PC-3 (cell line): ENCODE data around the gene HOXD10.

Source experiments
- CTCF ChIP-seq: fragments of 300-600 bp; sonication (generic); conservative IDR thresholded peaks from 2 replicates; pipeline ENCODE4 v1.5.1; 2017; ENCODE audit warnings: antibody characterized with exemption, low read depth, mild to moderate bottlenecking, low read length
- EZH2 ChIP-seq: fragments of 300-600 bp; sonication (generic); IDR thresholded peaks from one replicate; pipeline ENCODE4 v1.6.1; 2017; ENCODE audit warnings: antibody characterized with exemption, mild to moderate bottlenecking, low read length; ENCODE audit not compliant: unreplicated experiment
- EZH2phosphoT487 ChIP-seq: fragments of 300-600 bp; sonication (generic); IDR thresholded peaks from 2 replicates; pipeline ENCODE4 v1.6.1; 2018; ENCODE audit warnings: mild to moderate bottlenecking, antibody characterized with exemption, low read length, borderline replicate concordance

- TF ChIP-seq CTCF (no peak), EZH2phosphoT487 (no peak), EZH2 (no peak)
Observed at GRCh38 chr2:176128982-176129796, 12.6 kb downstream of the HOXD10 start, which contains the start of gene HOXD8.
